WTC11 (cell line): ENCODE data around the gene SPOCK1. TPM values are rescaled to one million over a fixed set of nuclear protein-coding genes. Genes with fewer than 3 reads are reported as not detected.

Experiments used
- ATAC-seq: fragments of 200-7000 bp; cut with Tn5 transposase; 2 replicates; pipeline ENCODE4 v1.10.0; 2021; ENCODE audit warnings: mild to moderate bottlenecking, moderate library complexity
- CTCF ChIA-PET: fragments of 300-600 bp; sonication (Branson Sonifier 250); formaldehyde crosslinking; loops from one replicate; lab custom pipeline; 2021; ENCODE audit warnings: antibody characterized with exemption; lab: Charles Lee
- POLR2A ChIA-PET: fragments of 350-600 bp; sonication (Branson Sonifier 250); formaldehyde crosslinking; loops from one replicate; lab custom pipeline; 2021; ENCODE audit warnings: antibody characterized with exemption; lab: Charles Lee
- DNase-seq: peaks from one replicate; pipeline ENCODE4 v3.0.0; 2021; ENCODE audit warnings: low spot score
- H3K27ac Mint-ChIP-seq: 2 replicates; pipeline ENCODE4 v1.8.0; 2021; ENCODE audit warnings: mixed read lengths
- H3K27me3 Mint-ChIP-seq: 2 replicates; pipeline ENCODE4 v1.8.0; 2021; ENCODE audit warnings: low read depth, mild to moderate bottlenecking, moderate library complexity, mixed read lengths
- H3K36me3 Mint-ChIP-seq: 2 replicates; pipeline ENCODE4 v1.8.0; 2021; ENCODE audit warnings: mixed read lengths
- H3K4me1 Mint-ChIP-seq: 2 replicates; pipeline ENCODE4 v1.8.0; 2022; ENCODE audit warnings: mixed read lengths
- H3K4me3 Mint-ChIP-seq: 2 replicates; pipeline ENCODE4 v1.8.0; 2021; ENCODE audit warnings: mild to moderate bottlenecking, moderate library complexity, mixed read lengths
- H3K9me3 Mint-ChIP-seq: 2 replicates; pipeline ENCODE4 v1.8.0; 2021; ENCODE audit warnings: mixed read lengths
- ELF4 ChIP-seq: sonication (generic); formaldehyde crosslinking; IDR thresholded peaks from 2 replicates; pipeline ENCODE4 v1.8.1; 2022; ENCODE audit warnings: low read depth, mild to moderate bottlenecking, moderate library complexity, missing genetic modification reagents
- FOXP1 ChIP-seq: sonication (generic); formaldehyde crosslinking; IDR thresholded peaks from 2 replicates; pipeline ENCODE4 v1.8.0; 2022; ENCODE audit warnings: missing genetic modification reagents, mild to moderate bottlenecking, moderate library complexity, borderline replicate concordance
- GTF2I ChIP-seq: fragments of 250-450 bp; sonication (Bioruptor Pico); conservative IDR thresholded peaks from 2 replicates; pipeline ENCODE4 v1.4.0; 2021; ENCODE audit warnings: mild to moderate bottlenecking
- JAZF1 ChIP-seq: fragments of 250-450 bp; sonication (Bioruptor Pico); IDR thresholded peaks from 2 replicates; pipeline ENCODE4 v1.9.0; 2021; ENCODE audit warnings: moderate library complexity, mild to moderate bottlenecking, inconsistent platforms
- NR2C2 ChIP-seq: sonication (generic); formaldehyde crosslinking; IDR thresholded peaks from 2 replicates; pipeline ENCODE4 v1.8.0; 2022; ENCODE audit warnings: mild to moderate bottlenecking, missing genetic modification reagents
- RELA ChIP-seq: sonication (generic); formaldehyde crosslinking; IDR thresholded peaks from 2 replicates; pipeline ENCODE4 v1.8.1; 2022; ENCODE audit warnings: missing genetic modification reagents, mild to moderate bottlenecking, borderline replicate concordance
- ZBTB21 ChIP-seq: sonication (generic); formaldehyde crosslinking; IDR thresholded peaks from 2 replicates; pipeline ENCODE4 v1.8.1; 2023; ENCODE audit warnings: mild to moderate bottlenecking, missing genetic modification reagents, borderline replicate concordance
- ZNF232 ChIP-seq: sonication (generic); formaldehyde crosslinking; IDR thresholded peaks from 2 replicates; pipeline ENCODE4 v1.8.0; 2022; ENCODE audit warnings: mild to moderate bottlenecking, missing genetic modification reagents
- total RNA-seq: library from RNA; stranded (reverse); gene quantifications from 3 replicates; pipeline ENCODE4 v1.2.3, GENCODE V29; 2021
- TF ChIP-seq, protein P1 (sequence below): sonication (generic); formaldehyde crosslinking; IDR thresholded peaks from 2 replicates; pipeline ENCODE4 v1.8.0; 2023; ENCODE audit warnings: mild to moderate bottlenecking, missing genetic modification reagents
- TF ChIP-seq, protein P2 (sequence below): sonication (generic); formaldehyde crosslinking; IDR thresholded peaks from 2 replicates; pipeline ENCODE4 v1.8.0; 2022; ENCODE audit warnings: mild to moderate bottlenecking, missing genetic modification reagents
- TF ChIP-seq, protein P3 (sequence below): sonication (generic); formaldehyde crosslinking; IDR thresholded peaks from 2 replicates; pipeline ENCODE4 v1.8.1; 2022; ENCODE audit warnings: mild to moderate bottlenecking, missing genetic modification reagents, moderate library complexity, borderline replicate concordance
- TF ChIP-seq, protein P4 (sequence below): sonication (generic); formaldehyde crosslinking; IDR thresholded peaks from 2 replicates; pipeline ENCODE4 v1.8.0; 2022; ENCODE audit warnings: missing genetic modification reagents
- TF ChIP-seq, protein P5 (sequence below): sonication (generic); formaldehyde crosslinking; IDR thresholded peaks from 2 replicates; pipeline ENCODE4 v1.8.1; 2022; ENCODE audit warnings: mild to moderate bottlenecking, moderate library complexity, missing genetic modification reagents
- TF ChIP-seq, protein P6 (sequence below): fragments of 200-600 bp; IDR thresholded peaks from 2 replicates; pipeline ENCODE4 v1.8.0; 2022; ENCODE audit warnings: antibody characterized with exemption
- TF ChIP-seq, protein P7 (sequence below): sonication (generic); formaldehyde crosslinking; IDR thresholded peaks from 2 replicates; pipeline ENCODE4 v1.8.0; 2022; ENCODE audit warnings: mild to moderate bottlenecking, missing genetic modification reagents

The SPOCK1 gene
- total RNA-seq, 1 experiment from 2014 or later = 15.2 TPM

DNA sequence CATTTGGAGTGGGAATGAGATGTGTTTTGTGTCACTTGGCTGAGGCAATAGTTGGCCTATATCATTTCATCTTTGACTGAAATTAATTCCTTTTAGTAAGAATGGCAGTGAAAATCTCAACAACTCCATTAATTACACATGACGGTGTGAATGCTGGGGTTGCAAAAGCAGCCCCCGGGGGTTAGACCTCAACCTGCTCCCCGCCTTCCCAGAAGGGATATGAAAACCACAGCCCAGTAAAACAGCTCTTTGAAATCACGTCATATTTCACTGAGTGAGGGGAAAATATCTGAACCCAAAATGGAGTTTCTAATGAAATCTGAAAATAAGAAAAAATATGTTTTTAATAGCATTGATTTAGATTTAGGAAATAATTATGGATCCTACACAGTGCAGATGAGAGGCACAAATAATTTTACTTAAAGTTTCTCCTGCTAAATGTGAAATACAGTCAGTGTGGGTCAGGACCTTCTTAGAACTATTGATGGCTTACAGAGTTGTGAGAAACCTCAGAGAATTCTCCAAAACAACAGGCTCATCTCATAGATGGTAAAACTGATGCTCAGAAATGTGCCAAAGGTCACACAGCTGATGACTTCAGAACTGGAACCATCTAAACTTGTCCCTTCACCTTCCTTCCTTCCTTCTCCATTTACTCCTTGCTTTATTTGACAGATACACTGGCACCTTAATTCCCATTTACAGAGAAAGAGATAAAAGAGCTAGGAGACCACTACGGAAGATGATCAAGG lies 96.5 kb downstream of the SPOCK1 start:
- no peaks in the 10 kb centered on the region for H3K4me1 Mint-ChIP-seq
- TF ChIP-seq, protein P1, sequence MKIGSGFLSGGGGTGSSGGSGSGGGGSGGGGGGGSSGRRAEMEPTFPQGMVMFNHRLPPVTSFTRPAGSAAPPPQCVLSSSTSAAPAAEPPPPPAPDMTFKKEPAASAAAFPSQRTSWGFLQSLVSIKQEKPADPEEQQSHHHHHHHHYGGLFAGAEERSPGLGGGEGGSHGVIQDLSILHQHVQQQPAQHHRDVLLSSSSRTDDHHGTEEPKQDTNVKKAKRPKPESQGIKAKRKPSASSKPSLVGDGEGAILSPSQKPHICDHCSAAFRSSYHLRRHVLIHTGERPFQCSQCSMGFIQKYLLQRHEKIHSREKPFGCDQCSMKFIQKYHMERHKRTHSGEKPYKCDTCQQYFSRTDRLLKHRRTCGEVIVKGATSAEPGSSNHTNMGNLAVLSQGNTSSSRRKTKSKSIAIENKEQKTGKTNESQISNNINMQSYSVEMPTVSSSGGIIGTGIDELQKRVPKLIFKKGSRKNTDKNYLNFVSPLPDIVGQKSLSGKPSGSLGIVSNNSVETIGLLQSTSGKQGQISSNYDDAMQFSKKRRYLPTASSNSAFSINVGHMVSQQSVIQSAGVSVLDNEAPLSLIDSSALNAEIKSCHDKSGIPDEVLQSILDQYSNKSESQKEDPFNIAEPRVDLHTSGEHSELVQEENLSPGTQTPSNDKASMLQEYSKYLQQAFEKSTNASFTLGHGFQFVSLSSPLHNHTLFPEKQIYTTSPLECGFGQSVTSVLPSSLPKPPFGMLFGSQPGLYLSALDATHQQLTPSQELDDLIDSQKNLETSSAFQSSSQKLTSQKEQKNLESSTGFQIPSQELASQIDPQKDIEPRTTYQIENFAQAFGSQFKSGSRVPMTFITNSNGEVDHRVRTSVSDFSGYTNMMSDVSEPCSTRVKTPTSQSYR (CRISPR knock-in tag) = no peak
- TF ChIP-seq, protein P2, sequence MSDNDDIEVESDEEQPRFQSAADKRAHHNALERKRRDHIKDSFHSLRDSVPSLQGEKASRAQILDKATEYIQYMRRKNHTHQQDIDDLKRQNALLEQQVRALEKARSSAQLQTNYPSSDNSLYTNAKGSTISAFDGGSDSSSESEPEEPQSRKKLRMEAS (CRISPR knock-in tag) = no peak
- TF ChIP-seq, protein P3, sequence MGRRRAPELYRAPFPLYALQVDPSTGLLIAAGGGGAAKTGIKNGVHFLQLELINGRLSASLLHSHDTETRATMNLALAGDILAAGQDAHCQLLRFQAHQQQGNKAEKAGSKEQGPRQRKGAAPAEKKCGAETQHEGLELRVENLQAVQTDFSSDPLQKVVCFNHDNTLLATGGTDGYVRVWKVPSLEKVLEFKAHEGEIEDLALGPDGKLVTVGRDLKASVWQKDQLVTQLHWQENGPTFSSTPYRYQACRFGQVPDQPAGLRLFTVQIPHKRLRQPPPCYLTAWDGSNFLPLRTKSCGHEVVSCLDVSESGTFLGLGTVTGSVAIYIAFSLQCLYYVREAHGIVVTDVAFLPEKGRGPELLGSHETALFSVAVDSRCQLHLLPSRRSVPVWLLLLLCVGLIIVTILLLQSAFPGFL (CRISPR knock-in tag) = no peak
- TF ChIP-seq NR2C2 (CRISPR knock-in tag) = no peak
- TF ChIP-seq FOXP1 (CRISPR knock-in tag) = no peak
- no peak for TF ChIP-seq ZBTB21 (CRISPR knock-in tag)
- TF ChIP-seq, protein P4, sequence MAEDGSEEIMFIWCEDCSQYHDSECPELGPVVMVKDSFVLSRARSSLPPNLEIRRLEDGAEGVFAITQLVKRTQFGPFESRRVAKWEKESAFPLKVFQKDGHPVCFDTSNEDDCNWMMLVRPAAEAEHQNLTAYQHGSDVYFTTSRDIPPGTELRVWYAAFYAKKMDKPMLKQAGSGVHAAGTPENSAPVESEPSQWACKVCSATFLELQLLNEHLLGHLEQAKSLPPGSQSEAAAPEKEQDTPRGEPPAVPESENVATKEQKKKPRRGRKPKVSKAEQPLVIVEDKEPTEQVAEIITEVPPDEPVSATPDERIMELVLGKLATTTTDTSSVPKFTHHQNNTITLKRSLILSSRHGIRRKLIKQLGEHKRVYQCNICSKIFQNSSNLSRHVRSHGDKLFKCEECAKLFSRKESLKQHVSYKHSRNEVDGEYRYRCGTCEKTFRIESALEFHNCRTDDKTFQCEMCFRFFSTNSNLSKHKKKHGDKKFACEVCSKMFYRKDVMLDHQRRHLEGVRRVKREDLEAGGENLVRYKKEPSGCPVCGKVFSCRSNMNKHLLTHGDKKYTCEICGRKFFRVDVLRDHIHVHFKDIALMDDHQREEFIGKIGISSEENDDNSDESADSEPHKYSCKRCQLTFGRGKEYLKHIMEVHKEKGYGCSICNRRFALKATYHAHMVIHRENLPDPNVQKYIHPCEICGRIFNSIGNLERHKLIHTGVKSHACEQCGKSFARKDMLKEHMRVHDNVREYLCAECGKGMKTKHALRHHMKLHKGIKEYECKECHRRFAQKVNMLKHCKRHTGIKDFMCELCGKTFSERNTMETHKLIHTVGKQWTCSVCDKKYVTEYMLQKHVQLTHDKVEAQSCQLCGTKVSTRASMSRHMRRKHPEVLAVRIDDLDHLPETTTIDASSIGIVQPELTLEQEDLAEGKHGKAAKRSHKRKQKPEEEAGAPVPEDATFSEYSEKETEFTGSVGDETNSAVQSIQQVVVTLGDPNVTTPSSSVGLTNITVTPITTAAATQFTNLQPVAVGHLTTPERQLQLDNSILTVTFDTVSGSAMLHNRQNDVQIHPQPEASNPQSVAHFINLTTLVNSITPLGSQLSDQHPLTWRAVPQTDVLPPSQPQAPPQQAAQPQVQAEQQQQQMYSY (CRISPR knock-in tag) = no peak
- no peak for TF ChIP-seq ELF4 (CRISPR knock-in tag)
- no peak for TF ChIP-seq GTF2I (CRISPR knock-in tag)
- TF ChIP-seq JAZF1 (CRISPR knock-in tag) = no peak
- TF ChIP-seq, protein P5, sequence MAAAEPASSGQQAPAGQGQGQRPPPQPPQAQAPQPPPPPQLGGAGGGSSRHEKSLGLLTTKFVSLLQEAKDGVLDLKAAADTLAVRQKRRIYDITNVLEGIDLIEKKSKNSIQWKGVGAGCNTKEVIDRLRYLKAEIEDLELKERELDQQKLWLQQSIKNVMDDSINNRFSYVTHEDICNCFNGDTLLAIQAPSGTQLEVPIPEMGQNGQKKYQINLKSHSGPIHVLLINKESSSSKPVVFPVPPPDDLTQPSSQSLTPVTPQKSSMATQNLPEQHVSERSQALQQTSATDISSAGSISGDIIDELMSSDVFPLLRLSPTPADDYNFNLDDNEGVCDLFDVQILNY = no peak
- TF ChIP-seq, protein P6, sequence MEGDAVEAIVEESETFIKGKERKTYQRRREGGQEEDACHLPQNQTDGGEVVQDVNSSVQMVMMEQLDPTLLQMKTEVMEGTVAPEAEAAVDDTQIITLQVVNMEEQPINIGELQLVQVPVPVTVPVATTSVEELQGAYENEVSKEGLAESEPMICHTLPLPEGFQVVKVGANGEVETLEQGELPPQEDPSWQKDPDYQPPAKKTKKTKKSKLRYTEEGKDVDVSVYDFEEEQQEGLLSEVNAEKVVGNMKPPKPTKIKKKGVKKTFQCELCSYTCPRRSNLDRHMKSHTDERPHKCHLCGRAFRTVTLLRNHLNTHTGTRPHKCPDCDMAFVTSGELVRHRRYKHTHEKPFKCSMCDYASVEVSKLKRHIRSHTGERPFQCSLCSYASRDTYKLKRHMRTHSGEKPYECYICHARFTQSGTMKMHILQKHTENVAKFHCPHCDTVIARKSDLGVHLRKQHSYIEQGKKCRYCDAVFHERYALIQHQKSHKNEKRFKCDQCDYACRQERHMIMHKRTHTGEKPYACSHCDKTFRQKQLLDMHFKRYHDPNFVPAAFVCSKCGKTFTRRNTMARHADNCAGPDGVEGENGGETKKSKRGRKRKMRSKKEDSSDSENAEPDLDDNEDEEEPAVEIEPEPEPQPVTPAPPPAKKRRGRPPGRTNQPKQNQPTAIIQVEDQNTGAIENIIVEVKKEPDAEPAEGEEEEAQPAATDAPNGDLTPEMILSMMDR = no peak
- no peak for TF ChIP-seq ZNF232 (CRISPR knock-in tag)
- no peak for TF ChIP-seq RELA
- TF ChIP-seq, protein P7, sequence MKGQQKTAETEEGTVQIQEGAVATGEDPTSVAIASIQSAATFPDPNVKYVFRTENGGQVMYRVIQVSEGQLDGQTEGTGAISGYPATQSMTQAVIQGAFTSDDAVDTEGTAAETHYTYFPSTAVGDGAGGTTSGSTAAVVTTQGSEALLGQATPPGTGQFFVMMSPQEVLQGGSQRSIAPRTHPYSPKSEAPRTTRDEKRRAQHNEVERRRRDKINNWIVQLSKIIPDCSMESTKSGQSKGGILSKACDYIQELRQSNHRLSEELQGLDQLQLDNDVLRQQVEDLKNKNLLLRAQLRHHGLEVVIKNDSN = no peak
- DNase-seq = no peak
- H3K27me3 Mint-ChIP-seq = no peaks in the 10 kb centered on the region
- ChIA-PET CTCF (no interaction called here), POLR2A (no interaction called here)
- H3K36me3 Mint-ChIP-seq = no peaks in the 10 kb centered on the region
- ATAC-seq = no peak
- no peak overlapping the region for H3K4me3 Mint-ChIP-seq
- H3K9me3 Mint-ChIP-seq = no peaks in the 10 kb centered on the region
- H3K27ac Mint-ChIP-seq = no peak overlapping the region
